A549 (cell line): ENCODE results near the gene NTM.

Experiments used
- CHD2 ChIP-seq: fragments of 150-350 bp; IDR thresholded peaks from 2 replicates; pipeline ENCODE4 v1.6.1; 2014; ENCODE audit warnings: low read length; ENCODE audit not compliant: partially characterized antibody
- CHD4 ChIP-seq: fragments of 200-600 bp; sonication (generic); IDR thresholded peaks from 2 replicates; pipeline ENCODE4 v1.6.1; 2016; ENCODE audit warnings: antibody characterized with exemption, mild to moderate bottlenecking, borderline replicate concordance
- EP300 ChIP-seq, 2 experiments: fragments of >200 bp; sonication (Bioruptor Twin); formaldehyde crosslinking; IDR thresholded peaks; 2 replicates in 1 of 2; 3 replicates in 1 of 2; pipeline ENCODE4 v1.6.1; 2016 to 2017
- ESRRA ChIP-seq: fragments of 150-350 bp; IDR thresholded peaks from 2 replicates; pipeline ENCODE4 v1.6.1; 2014; ENCODE audit warnings: mild to moderate bottlenecking, low read length, borderline replicate concordance
- MAZ ChIP-seq: fragments of 150-350 bp; IDR thresholded peaks from 2 replicates; pipeline ENCODE4 v1.6.1; 2014; ENCODE audit warnings: antibody characterized with exemption, low read depth, low read length, borderline replicate concordance
- MYC ChIP-seq: IDR thresholded peaks from 2 replicates; pipeline ENCODE4 v1.6.1; 2012; ENCODE audit warnings: mild to moderate bottlenecking, inconsistent platforms, low read length, improper control_type of control experiment, borderline replicate concordance
- PHF8 ChIP-seq: fragments of 200-600 bp; sonication (generic); IDR thresholded peaks from 2 replicates; pipeline ENCODE4 v1.6.1; 2016; ENCODE audit warnings: low read depth, mild to moderate bottlenecking, antibody characterized with exemption, moderate library complexity, borderline replicate concordance
- POLR2A ChIP-seq: IDR thresholded peaks from 2 replicates; pipeline ENCODE4 v1.6.1; 2012; ENCODE audit warnings: mild to moderate bottlenecking, low read length
- POLR2AphosphoS2 ChIP-seq: conservative IDR thresholded peaks from 2 replicates; pipeline ENCODE4 v1.6.1; 2012; ENCODE audit warnings: low read length, improper control_type of control experiment, inconsistent platforms
- SREBF2 ChIP-seq: fragments of 450-650 bp; IDR thresholded peaks from 2 replicates; pipeline ENCODE4 v1.6.1; 2014; ENCODE audit warnings: mild to moderate bottlenecking, moderate library complexity
- TF ChIP-seq, protein P1 (sequence below): fragments of >200 bp; sonication (Bioruptor Twin); formaldehyde crosslinking; IDR thresholded peaks from 3 replicates; pipeline ENCODE4 v1.5.1; 2016
- TF ChIP-seq, protein P2 (sequence below): IDR thresholded peaks from 2 replicates; pipeline ENCODE4 v1.6.1; 2012; ENCODE audit warnings: low read depth, borderline replicate concordance

DNA sequence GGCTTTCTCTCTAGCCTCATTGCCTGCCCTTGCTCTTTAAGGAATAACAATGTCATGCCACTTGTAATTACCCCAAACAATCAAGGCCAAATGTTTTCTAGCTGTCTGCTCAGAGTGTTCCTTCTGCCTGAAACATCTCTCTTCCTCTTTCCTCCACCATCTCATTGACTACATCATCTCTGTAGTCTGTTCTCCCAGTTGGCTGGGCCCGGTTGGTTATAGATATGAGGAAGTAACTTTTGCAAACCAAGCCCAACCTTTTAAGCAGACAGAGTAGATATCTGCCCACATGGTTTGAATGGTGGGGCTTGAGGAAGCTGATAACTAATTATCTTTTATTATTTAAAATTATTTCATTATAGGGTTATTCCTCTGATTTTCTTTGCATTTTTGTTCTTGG is 104.5 kb downstream of the NTM start:
- TF ChIP-seq ESRRA (no peak), PHF8 (no peak), CHD2 (no peak), POLR2AphosphoS2 (no peak), SREBF2 (no peak), MAZ (no peak), EP300 (IDR thresholded peaks at IDR 0.05) (no peak), CHD4 (no peak), POLR2A (no peak), MYC (no peak)
- TF ChIP-seq, protein P1, sequence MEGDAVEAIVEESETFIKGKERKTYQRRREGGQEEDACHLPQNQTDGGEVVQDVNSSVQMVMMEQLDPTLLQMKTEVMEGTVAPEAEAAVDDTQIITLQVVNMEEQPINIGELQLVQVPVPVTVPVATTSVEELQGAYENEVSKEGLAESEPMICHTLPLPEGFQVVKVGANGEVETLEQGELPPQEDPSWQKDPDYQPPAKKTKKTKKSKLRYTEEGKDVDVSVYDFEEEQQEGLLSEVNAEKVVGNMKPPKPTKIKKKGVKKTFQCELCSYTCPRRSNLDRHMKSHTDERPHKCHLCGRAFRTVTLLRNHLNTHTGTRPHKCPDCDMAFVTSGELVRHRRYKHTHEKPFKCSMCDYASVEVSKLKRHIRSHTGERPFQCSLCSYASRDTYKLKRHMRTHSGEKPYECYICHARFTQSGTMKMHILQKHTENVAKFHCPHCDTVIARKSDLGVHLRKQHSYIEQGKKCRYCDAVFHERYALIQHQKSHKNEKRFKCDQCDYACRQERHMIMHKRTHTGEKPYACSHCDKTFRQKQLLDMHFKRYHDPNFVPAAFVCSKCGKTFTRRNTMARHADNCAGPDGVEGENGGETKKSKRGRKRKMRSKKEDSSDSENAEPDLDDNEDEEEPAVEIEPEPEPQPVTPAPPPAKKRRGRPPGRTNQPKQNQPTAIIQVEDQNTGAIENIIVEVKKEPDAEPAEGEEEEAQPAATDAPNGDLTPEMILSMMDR = no peak
- TF ChIP-seq, protein P2, sequence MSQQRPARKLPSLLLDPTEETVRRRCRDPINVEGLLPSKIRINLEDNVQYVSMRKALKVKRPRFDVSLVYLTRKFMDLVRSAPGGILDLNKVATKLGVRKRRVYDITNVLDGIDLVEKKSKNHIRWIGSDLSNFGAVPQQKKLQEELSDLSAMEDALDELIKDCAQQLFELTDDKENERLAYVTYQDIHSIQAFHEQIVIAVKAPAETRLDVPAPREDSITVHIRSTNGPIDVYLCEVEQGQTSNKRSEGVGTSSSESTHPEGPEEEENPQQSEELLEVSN = no peak
